ENCODE measurements around the gene MRPL28.
"Not testable (repeated sequence)": the region's sequence is repeated elsewhere in the genome, so short reads cannot be mapped to it uniquely, and the experiment has no call there.

Gene MRPL28

DNA sequence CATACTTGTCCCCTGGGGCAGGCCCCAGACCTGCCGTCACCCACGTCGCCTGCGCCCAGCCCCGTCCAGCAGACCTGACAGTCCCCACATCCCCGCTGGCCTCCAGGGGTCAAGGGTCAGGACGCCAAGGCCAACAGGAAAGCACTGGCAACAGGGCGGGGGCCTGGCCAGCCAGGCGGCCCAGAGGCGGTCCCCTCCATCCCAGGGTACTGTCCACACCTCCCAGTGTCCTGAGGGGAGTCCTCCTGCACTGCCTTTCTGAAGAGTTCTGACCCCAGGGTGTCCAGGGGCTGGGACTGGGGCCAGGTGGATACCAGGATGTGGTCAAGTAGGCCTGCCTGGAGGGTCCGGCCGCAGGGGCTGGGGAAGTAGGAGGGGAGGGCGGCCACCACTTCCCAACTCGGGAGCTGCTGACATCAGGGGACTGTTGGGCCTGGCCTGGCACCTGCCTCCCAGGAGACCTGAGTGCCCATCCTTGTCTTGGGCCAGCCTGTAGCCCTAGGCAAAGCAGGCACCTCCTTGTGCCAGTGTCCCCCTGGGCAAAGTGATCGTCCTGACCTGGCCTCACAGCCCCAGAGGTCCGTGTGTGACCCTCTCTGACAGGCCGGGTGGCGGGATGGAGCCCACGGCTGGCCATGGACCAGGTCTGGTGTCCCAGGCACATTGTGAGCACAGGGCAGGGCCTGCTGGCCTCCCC lies 11.1 kb downstream of the MRPL28 start:
- DNase-seq: no peak

DNA sequence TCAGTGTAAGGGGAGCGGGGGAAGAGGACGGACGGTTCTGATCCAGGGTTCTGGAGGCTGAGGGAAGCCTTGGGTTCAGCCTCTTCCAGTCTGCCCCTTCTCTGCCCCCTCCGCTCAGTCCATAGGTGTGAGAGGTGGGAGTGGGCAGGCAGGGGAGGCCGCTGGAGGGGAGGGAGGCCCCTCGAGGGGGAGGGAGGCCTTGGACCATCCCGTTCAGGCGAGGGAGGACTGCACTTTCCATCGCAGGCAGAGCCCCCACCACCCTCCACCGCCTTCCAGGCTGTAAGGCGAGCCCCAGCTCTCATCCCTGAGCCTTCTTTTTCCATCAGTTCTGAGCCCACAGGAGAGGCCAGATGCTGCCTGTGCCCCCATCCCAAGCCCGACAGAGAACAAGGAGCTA lies 13.6 kb downstream of the MRPL28 start:
- no peak for DNase-seq

GRCh38 chr16:354971-355461 lies 15.3 kb downstream of the MRPL28 start:
- peak; percentile 34 for DNase-seq

DNA sequence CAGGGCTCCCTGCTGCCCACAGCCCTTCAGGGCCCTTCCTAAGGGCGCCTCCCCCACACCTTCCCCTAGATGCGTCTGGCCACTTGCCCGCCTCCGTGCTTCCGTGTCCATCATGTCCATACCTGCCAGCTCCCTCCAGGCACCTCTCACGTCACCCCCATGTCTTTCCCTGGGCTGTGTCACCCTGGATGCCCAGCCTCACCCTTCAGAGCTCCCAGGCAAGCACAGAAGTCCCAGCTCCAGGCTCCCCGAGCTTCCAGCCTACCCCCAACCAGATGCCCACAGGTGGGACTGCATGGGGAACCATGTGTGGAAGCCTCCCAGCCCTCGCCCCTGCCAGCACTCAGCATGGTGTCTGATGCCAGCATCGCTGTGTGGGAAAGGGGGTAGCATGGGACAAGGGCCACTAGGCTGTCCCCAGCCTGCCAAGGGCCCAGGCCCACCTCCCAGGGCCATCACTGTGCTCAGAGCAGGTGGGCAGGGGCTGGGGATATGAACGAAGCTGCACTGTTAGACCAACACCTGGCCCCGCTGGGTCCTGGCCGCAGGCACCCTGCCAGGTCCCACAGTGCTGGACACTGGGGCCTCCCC lies 16.0 kb downstream of the MRPL28 start:
- DNase-seq: no peak

GRCh38 chr16:353404-354290 lies 16.7 kb downstream of the MRPL28 start:
- DNase-seq: no peak

- peak; percentile 100 for DNase-seq
Observed at GRCh38 chr16:352547-353403, 17.6 kb downstream of the MRPL28 start, which contains the start of gene AXIN1. TSS of gene AXIN1 (minus strand) at chr16:352723. CDS start at chr16:347025, 5,698 bp downstream.

GRCh38 chr16:351804-352520 lies 18.4 kb downstream of the MRPL28 start:
- no peak for DNase-seq

GRCh38 chr16:350203-350602 lies 20.1 kb downstream of the MRPL28 start:
- no peak for DNase-seq

DNA sequence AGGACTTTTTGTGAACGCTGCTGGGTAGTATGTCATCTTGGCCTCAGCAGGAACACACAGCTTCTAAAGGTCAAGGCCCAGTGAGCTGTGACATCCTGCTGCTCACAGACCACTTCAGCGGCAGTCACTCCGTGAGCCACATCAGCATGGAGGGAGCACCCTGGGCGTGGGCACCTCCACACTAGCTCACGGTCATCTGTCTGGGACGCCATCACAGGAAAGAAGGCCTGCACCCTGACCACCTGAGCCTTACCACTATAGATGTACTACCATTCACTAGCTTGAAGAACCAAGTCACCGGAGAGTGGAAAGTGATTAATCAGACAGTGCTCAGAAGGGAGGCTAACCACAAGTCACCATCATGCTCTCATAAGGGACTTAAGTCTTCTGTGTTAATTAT lies 21.1 kb downstream of the MRPL28 start:
- DNase-seq: no peak

- DNase-seq: not testable (repeated sequence)
Observed at GRCh38 chr16:348495-348894, 21.8 kb downstream of the MRPL28 start.

DNA sequence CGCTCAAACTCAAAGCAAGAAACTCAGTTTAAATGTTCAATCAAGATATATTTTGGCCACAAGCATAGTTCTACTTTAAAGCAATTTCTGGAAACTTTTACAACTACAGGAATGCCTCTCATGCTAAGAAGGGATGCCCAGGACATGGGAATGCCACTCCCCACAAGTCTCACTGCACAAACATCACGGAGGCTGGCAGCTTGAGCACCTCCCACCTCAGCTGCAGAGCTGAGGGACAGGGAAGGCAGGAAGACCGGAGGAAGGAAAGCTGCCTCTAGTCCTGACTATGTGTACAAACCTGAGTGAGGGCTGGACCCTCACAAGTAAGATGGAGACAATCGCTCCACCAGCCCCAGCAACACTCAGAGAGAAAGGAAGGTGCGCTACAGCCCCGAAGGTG lies 23.1 kb downstream of the MRPL28 start:
- no peak for DNase-seq

- no peak for DNase-seq
Observed at GRCh38 chr16:346587-346986, 23.8 kb downstream of the MRPL28 start.

GRCh38 chr16:345772-346171 lies 24.6 kb downstream of the MRPL28 start:
- DNase-seq: no peak

GRCh38 chr16:342455-343213 lies 27.7 kb downstream of the MRPL28 start:
- no peak for DNase-seq

GRCh38 chr16:341974-342336 lies 28.4 kb downstream of the MRPL28 start:
- DNase-seq: not testable (repeated sequence)

GRCh38 chr16:341095-341973 lies 29.0 kb downstream of the MRPL28 start:
- DNase-seq: not testable (repeated sequence)

GRCh38 chr16:340370-341091 lies 29.8 kb downstream of the MRPL28 start:
- no peak for DNase-seq

- no peak for DNase-seq
Observed at GRCh38 chr16:339680-340079, 30.7 kb downstream of the MRPL28 start.

- DNase-seq: no peak
Observed at GRCh38 chr16:337975-338575, 32.3 kb downstream of the MRPL28 start.
